GM10248 (cell line): ENCODE data around the gene OXER1.

Experiments used
- CTCF ChIA-PET: fragments of 300-600 bp; sonication (Branson Sonifier 250); formaldehyde crosslinking; extraction: SDS; loops from one replicate; lab custom pipeline; 2021; ENCODE audit warnings: antibody characterized with exemption; lab: Yijun Ruan, JAX
- POLR2A ChIA-PET: fragments of 350-650 bp; sonication (Branson Sonifier 250); formaldehyde crosslinking; extraction: SDS; loops from one replicate; lab custom pipeline; 2020; ENCODE audit warnings: antibody characterized with exemption; lab: Yijun Ruan, JAX
- DNase-seq: peaks from one replicate; pipeline ENCODE4 v3.0.0; 2012; ENCODE audit errors: extremely low spot score
- TF ChIP-seq, protein P1 (sequence below): IDR thresholded peaks from 2 replicates; pipeline ENCODE4 v1.5.1; 2012; ENCODE audit warnings: mild to moderate bottlenecking, low read depth; ENCODE audit errors: extremely low read depth, missing control alignments, control extremely low read depth

Gene OXER1

GRCh38 chr2:42795841-42796301, 31.9 kb upstream of the OXER1 start:
- POLR2A ChIA-PET = interaction anchor here (1.0 to 2.7 kb wide), 2 partner anchors 8 to 15 kb away, joined by 3 to 29 read pairs; no protein-coding TSS in a partner anchor
- DNase-seq = no peak
- TF ChIP-seq, protein P1, sequence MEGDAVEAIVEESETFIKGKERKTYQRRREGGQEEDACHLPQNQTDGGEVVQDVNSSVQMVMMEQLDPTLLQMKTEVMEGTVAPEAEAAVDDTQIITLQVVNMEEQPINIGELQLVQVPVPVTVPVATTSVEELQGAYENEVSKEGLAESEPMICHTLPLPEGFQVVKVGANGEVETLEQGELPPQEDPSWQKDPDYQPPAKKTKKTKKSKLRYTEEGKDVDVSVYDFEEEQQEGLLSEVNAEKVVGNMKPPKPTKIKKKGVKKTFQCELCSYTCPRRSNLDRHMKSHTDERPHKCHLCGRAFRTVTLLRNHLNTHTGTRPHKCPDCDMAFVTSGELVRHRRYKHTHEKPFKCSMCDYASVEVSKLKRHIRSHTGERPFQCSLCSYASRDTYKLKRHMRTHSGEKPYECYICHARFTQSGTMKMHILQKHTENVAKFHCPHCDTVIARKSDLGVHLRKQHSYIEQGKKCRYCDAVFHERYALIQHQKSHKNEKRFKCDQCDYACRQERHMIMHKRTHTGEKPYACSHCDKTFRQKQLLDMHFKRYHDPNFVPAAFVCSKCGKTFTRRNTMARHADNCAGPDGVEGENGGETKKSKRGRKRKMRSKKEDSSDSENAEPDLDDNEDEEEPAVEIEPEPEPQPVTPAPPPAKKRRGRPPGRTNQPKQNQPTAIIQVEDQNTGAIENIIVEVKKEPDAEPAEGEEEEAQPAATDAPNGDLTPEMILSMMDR = no peak
- CTCF ChIA-PET = interaction anchor here (0.7 to 7.0 kb wide), 7 partner anchors 9 to 45 kb away, joined by 3 to 59 read pairs (median 3); no protein-coding TSS in a partner anchor

GRCh38 chr2:42795275-42795674, 31.3 kb upstream of the OXER1 start:
- DNase-seq = no peak
- POLR2A ChIA-PET = interaction anchor here (2.7 kb wide), 1 partner anchor 15 kb away, joined by 29 read pairs; no protein-coding TSS in a partner anchor
- TF ChIP-seq, protein P1 = no peak
- CTCF ChIA-PET = interaction anchor here (0.8 to 7.0 kb wide), 10 partner anchors 10 to 65 kb away, joined by 3 to 59 read pairs (median 4); no protein-coding TSS in a partner anchor

DNA sequence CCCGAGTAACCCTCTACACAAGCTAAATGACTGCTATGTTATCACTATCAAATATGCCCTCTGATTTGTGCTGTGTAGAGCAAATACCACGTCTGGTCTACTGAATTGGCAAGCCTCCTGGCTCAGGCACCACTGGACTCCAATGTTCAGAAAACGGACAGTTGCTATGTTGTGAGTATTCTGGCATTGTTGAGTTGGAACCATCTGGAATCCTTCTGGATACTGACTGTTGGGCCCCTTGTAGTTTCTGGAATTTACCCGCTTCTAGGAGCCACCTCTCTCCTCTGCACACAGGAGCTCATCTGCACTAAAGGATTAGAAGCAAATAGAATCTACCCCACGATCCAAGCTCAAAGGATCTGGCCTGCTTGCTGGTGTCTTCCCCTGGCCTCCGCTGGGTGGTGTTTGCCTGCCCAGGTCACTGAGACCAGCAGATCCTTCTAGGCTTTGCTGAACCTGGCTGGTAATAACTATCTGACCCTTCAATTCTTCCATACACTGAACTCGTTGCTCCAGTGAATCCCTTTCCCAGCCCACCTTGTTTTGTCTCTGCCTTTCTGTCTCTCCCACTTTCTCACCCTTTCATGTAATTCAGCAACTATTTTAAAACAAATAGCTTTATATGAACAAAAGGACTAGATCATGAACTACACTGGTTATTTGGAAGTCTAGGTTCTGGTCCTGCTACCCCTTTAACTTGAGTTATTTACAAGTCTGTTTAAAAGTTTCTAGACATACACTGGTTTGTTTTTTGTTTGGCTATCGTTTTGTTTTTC, 30.5 kb upstream of the OXER1 start:
- no peak for DNase-seq
- TF ChIP-seq, protein P1 = peak; percentile 15
- CTCF ChIA-PET = interaction anchor here (0.6 to 7.0 kb wide), 13 partner anchors 11 to 69 kb away, joined by 3 to 59 read pairs (median 4); no protein-coding TSS in a partner anchor
- POLR2A ChIA-PET = interaction anchor here (0.6 to 2.7 kb wide), 2 partner anchors 16 to 72 kb away, joined by 4 to 29 read pairs; no protein-coding TSS in a partner anchor

DNA sequence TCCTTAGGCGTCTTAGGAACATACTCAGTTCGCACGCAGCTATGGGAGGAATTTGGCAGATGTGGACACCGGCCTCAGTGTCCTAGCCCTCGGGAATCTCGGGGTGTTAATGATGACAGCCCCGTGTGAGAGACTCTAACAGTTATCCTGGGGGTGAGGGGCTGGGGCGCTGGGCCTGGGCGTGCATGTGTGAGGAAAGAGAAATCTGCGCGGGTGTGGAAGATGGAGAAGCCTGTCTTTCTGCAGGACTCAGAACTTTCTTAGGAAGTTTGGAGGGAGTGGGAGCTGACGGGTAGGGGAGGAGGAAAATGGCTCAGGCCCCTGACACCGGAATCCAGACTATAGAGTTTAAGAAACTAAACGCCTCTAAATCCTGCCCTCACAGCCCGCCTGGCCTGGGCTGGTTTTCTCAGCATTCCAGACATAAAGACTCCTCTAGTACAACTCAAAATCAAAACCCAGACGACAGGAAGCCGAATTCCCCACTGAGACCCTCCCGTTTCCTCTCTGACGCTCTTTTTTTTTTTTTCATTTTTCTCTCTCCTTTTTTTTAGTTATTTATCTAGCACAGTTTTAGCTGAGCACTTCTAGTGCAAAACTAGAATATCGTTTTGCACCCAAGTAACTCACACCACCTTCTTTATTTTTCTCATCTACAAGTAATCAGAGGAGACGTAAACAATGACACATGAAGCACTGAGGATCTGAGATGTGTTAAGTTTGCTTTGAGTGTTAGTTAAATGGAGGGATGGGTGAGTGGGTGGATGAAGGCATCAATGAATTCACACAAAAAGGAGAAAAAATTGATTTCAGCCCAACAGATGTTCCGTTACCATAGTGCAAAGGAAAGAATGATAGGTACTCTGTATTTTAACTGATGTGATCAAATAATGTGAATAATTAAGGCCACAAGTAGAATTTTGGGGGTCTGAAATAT, 29.7 kb upstream of the OXER1 start:
- TF ChIP-seq, protein P1 = no peak
- DNase-seq = no peak
- ChIA-PET CTCF (interaction anchor here (0.6 to 7.0 kb wide), 13 partner anchors 11 to 68 kb away, joined by 3 to 59 read pairs (median 4); no protein-coding TSS in a partner anchor), POLR2A (interaction anchor here (0.6 to 1.7 kb wide), 2 partner anchors 17 to 71 kb away, joined by 4 to 9 read pairs; no protein-coding TSS in a partner anchor)

- peak; percentile 69 for DNase-seq
- POLR2A ChIA-PET = interaction anchor here (0.5 to 1.7 kb wide), 2 partner anchors 18 to 167 kb away, joined by 8 to 9 read pairs; no protein-coding TSS in a partner anchor
- TF ChIP-seq, protein P1 = peak; percentile 16
- CTCF ChIA-PET = interaction anchor here (1.1 to 7.0 kb wide), 4 partner anchors 8 to 18 kb away, joined by 3 to 59 read pairs (median 8); no protein-coding TSS in a partner anchor
Measured at GRCh38 chr2:42792583-42793333, 28.8 kb upstream of the OXER1 start, which contains the start of gene HAAO. Gene HAAO (minus strand): TSS chr2:42792583. CDS start chr2:42792536, 47 bp downstream.
